H9 (cell line): ENCODE data around the gene LPCAT1. TPM values are rescaled to one million over a fixed set of nuclear protein-coding genes. Genes with fewer than 3 reads are reported as not detected.

ENCODE experiments used
- DNase-seq: peaks from one replicate; pipeline ENCODE4 v3.0.0-alpha.2; 2017
- H2AFZ ChIP-seq: one replicate; pipeline ENCODE4 v1.6.1; 2013; ENCODE audit warnings: mild to moderate bottlenecking, low read length, control low read depth, moderate library complexity
- H2AK5ac ChIP-seq: 2 replicates; pipeline ENCODE4 v1.6.1; 2013; ENCODE audit warnings: low read length, control low read depth, mixed read lengths; ENCODE audit not compliant: insufficient read length
- H2BK120ac ChIP-seq: one replicate; pipeline ENCODE4 v1.6.1; 2013; ENCODE audit warnings: low read depth, mild to moderate bottlenecking, low read length, control low read depth, inconsistent platforms; ENCODE audit not compliant: poor library complexity, severe bottlenecking
- H2BK12ac ChIP-seq: 2 replicates; pipeline ENCODE4 v1.6.1; 2013; ENCODE audit warnings: low read length, control low read depth, mixed read lengths, low read depth; ENCODE audit not compliant: insufficient read length
- H2BK15ac ChIP-seq: 2 replicates; pipeline ENCODE4 v1.6.1; 2013; ENCODE audit warnings: low read depth, low read length, control low read depth
- H2BK20ac ChIP-seq: one replicate; pipeline ENCODE4 v1.6.1; 2013; ENCODE audit warnings: low read depth, mild to moderate bottlenecking, low read length, control low read depth, inconsistent platforms; ENCODE audit not compliant: poor library complexity, severe bottlenecking
- H2BK5ac ChIP-seq: 2 replicates; pipeline ENCODE4 v1.6.1; 2013; ENCODE audit warnings: low read length, control low read depth, mixed read lengths; ENCODE audit not compliant: insufficient read length
- H3K14ac ChIP-seq: 2 replicates; pipeline ENCODE4 v1.6.1; 2013; ENCODE audit warnings: low read length, control low read depth; ENCODE audit not compliant: insufficient read depth
- H3K18ac ChIP-seq: 2 replicates; pipeline ENCODE4 v1.6.1; 2013; ENCODE audit warnings: low read depth, mild to moderate bottlenecking, mixed read lengths, low read length, control low read depth; ENCODE audit not compliant: insufficient read length
- H3K23ac ChIP-seq: 2 replicates; pipeline ENCODE4 v1.6.1; 2013; ENCODE audit warnings: low read length, control low read depth, mixed read lengths, low read depth; ENCODE audit not compliant: insufficient read length
- H3K23me2 ChIP-seq: 2 replicates; pipeline ENCODE4 v1.6.1; 2013; ENCODE audit warnings: low read depth, mild to moderate bottlenecking, mixed read lengths, low read length, control low read depth; ENCODE audit not compliant: insufficient read length, poor library complexity, severe bottlenecking
- H3K27ac ChIP-seq: 2 replicates; pipeline ENCODE4 v1.5.1; 2013; ENCODE audit warnings: low read length, control low read depth, mixed read lengths, low read depth; ENCODE audit not compliant: insufficient read length
- H3K27me3 ChIP-seq: 2 replicates; pipeline ENCODE4 v1.6.1; 2013; ENCODE audit warnings: low read length, control low read depth, inconsistent platforms; ENCODE audit not compliant: insufficient read depth
- H3K4ac ChIP-seq: 2 replicates; pipeline ENCODE4 v1.6.1; 2013; ENCODE audit warnings: low read depth, mild to moderate bottlenecking, control low read depth, inconsistent platforms, low read length, moderate library complexity
- H3K4me1 ChIP-seq: 2 replicates; pipeline ENCODE4 v1.6.1; 2013; ENCODE audit warnings: low read length, control low read depth, inconsistent platforms; ENCODE audit not compliant: insufficient read depth
- H3K4me2 ChIP-seq: 2 replicates; pipeline ENCODE4 v1.6.1; 2013; ENCODE audit warnings: low read length, control low read depth, mixed read lengths; ENCODE audit not compliant: insufficient read length, insufficient read depth
- H3K56ac ChIP-seq: 2 replicates; pipeline ENCODE4 v1.6.1; 2013; ENCODE audit warnings: low read depth, mild to moderate bottlenecking, mixed read lengths, low read length, control low read depth; ENCODE audit not compliant: insufficient read length
- H3K79me1 ChIP-seq: 2 replicates; pipeline ENCODE4 v1.6.1; 2013; ENCODE audit warnings: low read depth, mild to moderate bottlenecking, moderate library complexity, low read length, control low read depth, inconsistent platforms; ENCODE audit not compliant: insufficient read depth, poor library complexity, severe bottlenecking
- H3K79me2 ChIP-seq: 2 replicates; pipeline ENCODE4 v1.6.1; 2013; ENCODE audit warnings: low read length, control low read depth, inconsistent platforms; ENCODE audit not compliant: insufficient read depth
- H3K9ac ChIP-seq: 2 replicates; pipeline ENCODE4 v1.6.1; 2013; ENCODE audit warnings: low read length, control low read depth, mixed read lengths; ENCODE audit not compliant: insufficient read length; ENCODE audit errors: extremely low read depth
- H3K9me3 ChIP-seq: one replicate; pipeline ENCODE4 v1.6.1; 2013; ENCODE audit warnings: low read depth, low read length, inconsistent platforms; ENCODE audit not compliant: control insufficient read depth
- H3T11ph ChIP-seq: one replicate; pipeline ENCODE4 v1.6.1; 2013; ENCODE audit warnings: mild to moderate bottlenecking, low read length, control low read depth, inconsistent platforms
- H4K20me1 ChIP-seq: one replicate; pipeline ENCODE4 v1.6.1; 2013; ENCODE audit not compliant: control insufficient read depth, insufficient read length, insufficient read depth
- H4K5ac ChIP-seq: 2 replicates; pipeline ENCODE4 v1.6.1; 2013; ENCODE audit warnings: low read depth, mild to moderate bottlenecking, mixed read lengths, low read length, control low read depth; ENCODE audit not compliant: insufficient read length
- H4K8ac ChIP-seq: replicated peaks from 2 replicates; pipeline ENCODE4 v1.6.1; 2013; ENCODE audit warnings: low read length, control low read depth, mixed read lengths, low read depth; ENCODE audit not compliant: insufficient read length
- H4K91ac ChIP-seq: 2 replicates; pipeline ENCODE4 v1.6.1; 2013; ENCODE audit warnings: low read depth, mild to moderate bottlenecking, moderate library complexity, mixed read lengths, low read length, control low read depth; ENCODE audit not compliant: insufficient read length
- H3K27ac Mint-ChIP-seq, 3 experiments: 2 replicates in 2 of 3; 3 replicates in 1 of 3; pipeline ENCODE4 v1.8.0; 2020 to 2021; ENCODE audit warnings: mixed read lengths in 3 of 3, mild to moderate bottlenecking in 1 of 3, moderate library complexity in 1 of 3
- H3K27me3 Mint-ChIP-seq: 2 replicates; pipeline ENCODE4 v1.8.0; 2021; ENCODE audit warnings: low read depth, mild to moderate bottlenecking, moderate library complexity, mixed read lengths
- H3K36me3 Mint-ChIP-seq, 3 experiments: 2 replicates in 2 of 3; 3 replicates in 1 of 3; pipeline ENCODE4 v1.8.0; 2020 to 2021; ENCODE audit warnings: low read depth in 3 of 3, mixed read lengths in 3 of 3; ENCODE audit not compliant: insufficient read depth in 1 of 3
- H3K4me1 Mint-ChIP-seq, 2 experiments: 2 replicates each; pipeline ENCODE4 v1.8.0; 2020; ENCODE audit warnings: mixed read lengths in 2 of 2
- H3K4me3 Mint-ChIP-seq, 2 experiments: 2 replicates in 1 of 2; 3 replicates in 1 of 2; pipeline ENCODE4 v1.8.0; 2020 to 2021; ENCODE audit warnings: mild to moderate bottlenecking in 2 of 2, mixed read lengths in 2 of 2, moderate library complexity in 1 of 2
- H3K9me3 Mint-ChIP-seq, 2 experiments: 2 replicates in 1 of 2; 3 replicates in 1 of 2; pipeline ENCODE4 v1.8.0; 2020; ENCODE audit warnings: mild to moderate bottlenecking in 2 of 2, mixed read lengths in 2 of 2, moderate library complexity in 1 of 2
- WGBS: extraction: QIAGEN DNeasy Blood & Tissue Kit; methylation state at CpG from one replicate; pipeline ENCODE4 v1.1.7; 2013; ENCODE audit warnings: missing lambda C conversion rate, low lambda C conversion rate, mixed read lengths; ENCODE audit not compliant: insufficient read length; ENCODE audit errors: extremely low coverage; 5-methylcytosine and 5-hydroxymethylcytosine counted together
- total RNA-seq: library from RNA; stranded (reverse); gene quantifications from 2 replicates; pipeline ENCODE4 v1.2.1, GENCODE V29; 2021
- TF ChIP-seq, protein P1 (sequence below): fragments of 200-600 bp; sonication (generic); conservative IDR thresholded peaks from 3 replicates; pipeline ENCODE4 v1.8.0; 2021; ENCODE audit warnings: antibody characterized with exemption, mild to moderate bottlenecking

Gene LPCAT1
- total RNA-seq, 1 experiment from 2014 or later: 231 TPM

DNA sequence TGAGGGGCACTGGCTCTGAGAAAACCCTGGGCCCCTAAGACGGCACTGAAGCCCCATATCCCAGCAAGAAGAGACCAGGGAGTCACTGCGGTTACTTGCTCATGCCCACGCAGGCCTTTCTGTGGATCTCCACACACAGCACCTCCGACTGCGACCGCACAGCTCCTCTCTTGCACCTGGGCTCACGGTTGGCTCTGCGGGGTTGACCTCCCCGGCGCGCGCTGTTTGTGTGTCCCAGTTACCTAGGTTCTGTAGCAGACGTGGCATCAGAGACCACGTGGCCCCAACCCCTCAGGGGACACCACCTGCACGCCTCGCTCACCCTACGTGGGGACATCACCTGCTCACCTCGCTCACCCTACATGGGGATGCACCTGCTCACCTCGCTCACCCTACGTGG lies 12.7 kb downstream of the LPCAT1 start:
- Histone ChIP-seq H2BK5ac (no peak overlapping the region), H3K9me3 (no peaks in the 10 kb centered on the region), H3K79me1 (peaks cover 10% of the 10 kb centered on the region), H4K8ac (no peak overlapping the region), H4K91ac (no peak overlapping the region), H2BK20ac (no peak overlapping the region), H3K27me3 (no peaks in the 10 kb centered on the region), H3K4ac (no peak overlapping the region; the same call in 1 of the 2 replicates), H3K4me1 (peaks cover 13% of the 10 kb centered on the region), H2AK5ac (no peak overlapping the region), H2BK15ac (no peak overlapping the region), H2BK12ac (no peak overlapping the region), H3K56ac (no peak overlapping the region), H3K18ac (no peak overlapping the region), H3K79me2 (peaks cover 71% of the 10 kb centered on the region; the same call in 1 of the 2 replicates), H4K5ac (no peak overlapping the region), H3T11ph (no peak overlapping the region), H2AFZ (no peak overlapping the region), H4K20me1 (peaks cover 6% of the 10 kb centered on the region), H3K23ac (no peak overlapping the region), H3K4me2 (no peak overlapping the region), H3K23me2 (no peaks in the 10 kb centered on the region), H3K9ac (no peak overlapping the region), H3K27ac (no peak overlapping the region), H2BK120ac (no peak overlapping the region), H3K14ac (no peak overlapping the region; the same call in 1 of the 2 replicates)
- no peak overlapping the region for H3K4me3 Mint-ChIP-seq
- peaks cover 32 to 60% (median 60%) of the 10 kb centered on the region in 3 experiments for H3K36me3 Mint-ChIP-seq
- peaks cover 69 to 70% of the 10 kb centered on the region in 2 experiments for H3K4me1 Mint-ChIP-seq
- TF ChIP-seq, protein P1, sequence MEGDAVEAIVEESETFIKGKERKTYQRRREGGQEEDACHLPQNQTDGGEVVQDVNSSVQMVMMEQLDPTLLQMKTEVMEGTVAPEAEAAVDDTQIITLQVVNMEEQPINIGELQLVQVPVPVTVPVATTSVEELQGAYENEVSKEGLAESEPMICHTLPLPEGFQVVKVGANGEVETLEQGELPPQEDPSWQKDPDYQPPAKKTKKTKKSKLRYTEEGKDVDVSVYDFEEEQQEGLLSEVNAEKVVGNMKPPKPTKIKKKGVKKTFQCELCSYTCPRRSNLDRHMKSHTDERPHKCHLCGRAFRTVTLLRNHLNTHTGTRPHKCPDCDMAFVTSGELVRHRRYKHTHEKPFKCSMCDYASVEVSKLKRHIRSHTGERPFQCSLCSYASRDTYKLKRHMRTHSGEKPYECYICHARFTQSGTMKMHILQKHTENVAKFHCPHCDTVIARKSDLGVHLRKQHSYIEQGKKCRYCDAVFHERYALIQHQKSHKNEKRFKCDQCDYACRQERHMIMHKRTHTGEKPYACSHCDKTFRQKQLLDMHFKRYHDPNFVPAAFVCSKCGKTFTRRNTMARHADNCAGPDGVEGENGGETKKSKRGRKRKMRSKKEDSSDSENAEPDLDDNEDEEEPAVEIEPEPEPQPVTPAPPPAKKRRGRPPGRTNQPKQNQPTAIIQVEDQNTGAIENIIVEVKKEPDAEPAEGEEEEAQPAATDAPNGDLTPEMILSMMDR: no peak
- H3K9me3 Mint-ChIP-seq: no peaks in the 10 kb centered on the region; a peak in 1 of 5 replicates
- no CpG with 5 or more reads among the region's 20 CpGs for WGBS
- peak; percentile 15 for DNase-seq
- no peak overlapping the region; a peak in 1 of 7 replicates for H3K27ac Mint-ChIP-seq
- H3K27me3 Mint-ChIP-seq: no peaks in the 10 kb centered on the region
